GM10266 (cell line): ENCODE results near the gene EHD4.

Experiments used
- DNase-seq: peaks from one replicate; pipeline ENCODE4 v3.0.0; 2012; ENCODE audit errors: extremely low spot score
- TF ChIP-seq, protein P1 (sequence below): IDR thresholded peaks from 2 replicates; pipeline ENCODE4 v1.5.1; 2012; ENCODE audit warnings: mild to moderate bottlenecking, low read depth; ENCODE audit not compliant: control insufficient read depth, insufficient read depth; ENCODE audit errors: missing control alignments

The EHD4 gene

DNA sequence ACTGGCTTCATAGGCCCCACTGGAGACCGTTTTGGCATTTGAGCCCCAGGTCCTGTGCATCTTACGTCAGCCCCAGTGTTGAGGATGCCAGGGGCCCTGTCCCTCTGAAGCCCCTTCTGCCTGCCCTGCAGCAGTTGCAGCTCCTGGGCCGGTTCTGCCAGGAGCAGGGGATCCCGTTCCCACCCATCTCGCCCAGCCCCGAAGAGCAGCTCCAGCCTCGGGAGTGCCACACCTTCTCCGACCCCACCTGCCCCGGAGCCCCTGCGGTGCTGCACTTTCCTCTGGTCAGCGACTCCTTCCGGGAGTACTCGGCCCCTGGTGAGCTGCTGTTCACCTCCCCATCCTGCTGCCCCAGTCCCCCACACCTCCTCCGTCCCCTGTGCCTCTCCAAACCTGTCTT lies 125.2 kb downstream of the EHD4 start:
- DNase-seq, result no peak
- TF ChIP-seq, protein P1, sequence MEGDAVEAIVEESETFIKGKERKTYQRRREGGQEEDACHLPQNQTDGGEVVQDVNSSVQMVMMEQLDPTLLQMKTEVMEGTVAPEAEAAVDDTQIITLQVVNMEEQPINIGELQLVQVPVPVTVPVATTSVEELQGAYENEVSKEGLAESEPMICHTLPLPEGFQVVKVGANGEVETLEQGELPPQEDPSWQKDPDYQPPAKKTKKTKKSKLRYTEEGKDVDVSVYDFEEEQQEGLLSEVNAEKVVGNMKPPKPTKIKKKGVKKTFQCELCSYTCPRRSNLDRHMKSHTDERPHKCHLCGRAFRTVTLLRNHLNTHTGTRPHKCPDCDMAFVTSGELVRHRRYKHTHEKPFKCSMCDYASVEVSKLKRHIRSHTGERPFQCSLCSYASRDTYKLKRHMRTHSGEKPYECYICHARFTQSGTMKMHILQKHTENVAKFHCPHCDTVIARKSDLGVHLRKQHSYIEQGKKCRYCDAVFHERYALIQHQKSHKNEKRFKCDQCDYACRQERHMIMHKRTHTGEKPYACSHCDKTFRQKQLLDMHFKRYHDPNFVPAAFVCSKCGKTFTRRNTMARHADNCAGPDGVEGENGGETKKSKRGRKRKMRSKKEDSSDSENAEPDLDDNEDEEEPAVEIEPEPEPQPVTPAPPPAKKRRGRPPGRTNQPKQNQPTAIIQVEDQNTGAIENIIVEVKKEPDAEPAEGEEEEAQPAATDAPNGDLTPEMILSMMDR, result no peak
